HG03565 (cell line): ENCODE measurements around the gene MBD5.
"Not testable (repeated sequence)": the region's sequence is repeated elsewhere in the genome, so short reads cannot be mapped to it uniquely, and the experiment has no call there.

Source experiments
- ATAC-seq: cut with Tn5 transposase; IDR thresholded peaks from one replicate; pipeline ENCODE4 v1.9.1; 2021; ENCODE audit warnings: mild to moderate bottlenecking, moderate library complexity; ENCODE audit not compliant: unreplicated experiment

The MBD5 gene

GRCh38 chr2:148538375-148538774, 517.5 kb downstream of the MBD5 start:
- ATAC-seq: no peak

- ATAC-seq: no peak
Observed at GRCh38 chr2:148540022-148540421, 519.1 kb downstream of the MBD5 start.

GRCh38 chr2:148541792-148542191, 520.9 kb downstream of the MBD5 start:
- ATAC-seq: no peak

GRCh38 chr2:148542614-148543013, 521.7 kb downstream of the MBD5 start:
- ATAC-seq: no peak

GRCh38 chr2:148543088-148543540, 522.2 kb downstream of the MBD5 start:
- ATAC-seq: not testable (repeated sequence)

GRCh38 chr2:148545390-148546256, 524.7 kb downstream of the MBD5 start:
- no peak for ATAC-seq

- ATAC-seq: no peak
Observed at GRCh38 chr2:148546270-148546669, 525.4 kb downstream of the MBD5 start.

- no peak for ATAC-seq
Observed at GRCh38 chr2:148548716-148549400, 528.0 kb downstream of the MBD5 start.

GRCh38 chr2:148552675-148553331, 531.9 kb downstream of the MBD5 start:
- no peak for ATAC-seq

GRCh38 chr2:148553332-148553887, 532.5 kb downstream of the MBD5 start:
- ATAC-seq: no peak

- ATAC-seq: no peak
Observed at GRCh38 chr2:148554459-148555247, 533.8 kb downstream of the MBD5 start.

GRCh38 chr2:148555622-148556294, 534.9 kb downstream of the MBD5 start:
- no peak for ATAC-seq

GRCh38 chr2:148557844-148558436, 537.0 kb downstream of the MBD5 start:
- peak; percentile 61 for ATAC-seq

- no peak for ATAC-seq
Observed at GRCh38 chr2:148560496-148560895, 539.6 kb downstream of the MBD5 start.

GRCh38 chr2:148561389-148561788, 540.5 kb downstream of the MBD5 start:
- ATAC-seq: no peak

GRCh38 chr2:148565272-148565894, 544.5 kb downstream of the MBD5 start:
- ATAC-seq: no peak
